ENCODE data around the gene ABCC10.

The ABCC10 gene

GRCh38 chr6:43499028-43499815 is 71.9 kb downstream of the ABCC10 start:
- DNase-seq, result no peak
